ENCODE data around the gene CAMTA1. TPM values are rescaled to one million over a fixed set of nuclear protein-coding genes. Genes with fewer than 3 reads are reported as not detected.

The CAMTA1 gene
- polyA plus RNA-seq, 3 donors: 81.9 to 89.8 (median 88.0) TPM

- no peak for DNase-seq (ENCODE audit: extremely low read depth in 1 of 11, low read depth in 9 of 11, low spot score in 4 of 11)
These were observed 751.0 kb downstream of the CAMTA1 start for GRCh38 chr1:7535934-7536878.

- peak in 7 of 11 donors; percentile 54 to 81 (median 70) for DNase-seq (ENCODE audit: extremely low read depth in 1 of 11, low read depth in 9 of 11, low spot score in 4 of 11)
These were observed 751.8 kb downstream of the CAMTA1 start for GRCh38 chr1:7536891-7537591.

DNA sequence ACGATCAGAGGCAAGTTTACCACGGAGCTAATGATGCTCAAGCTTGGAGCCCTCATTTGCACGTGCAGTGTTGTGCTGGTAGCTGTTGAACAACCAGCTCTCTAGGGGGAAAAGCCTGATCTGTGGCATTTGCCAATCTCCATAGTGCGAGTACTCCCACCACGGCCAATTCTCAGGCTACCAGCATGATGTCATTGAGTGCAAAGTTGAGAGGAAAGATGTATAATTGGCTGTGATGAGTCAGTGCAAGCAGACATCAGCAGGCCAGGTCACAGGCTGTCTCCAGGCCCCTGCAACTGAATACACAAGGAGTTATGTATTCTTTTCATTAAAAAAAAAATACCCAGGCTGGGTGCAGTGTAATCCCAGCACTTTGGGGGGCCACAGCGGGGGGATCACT, 752.8 kb downstream of the CAMTA1 start:
- no peak for DNase-seq (ENCODE audit: extremely low read depth in 1 of 11, low read depth in 9 of 11, low spot score in 4 of 11)

DNA sequence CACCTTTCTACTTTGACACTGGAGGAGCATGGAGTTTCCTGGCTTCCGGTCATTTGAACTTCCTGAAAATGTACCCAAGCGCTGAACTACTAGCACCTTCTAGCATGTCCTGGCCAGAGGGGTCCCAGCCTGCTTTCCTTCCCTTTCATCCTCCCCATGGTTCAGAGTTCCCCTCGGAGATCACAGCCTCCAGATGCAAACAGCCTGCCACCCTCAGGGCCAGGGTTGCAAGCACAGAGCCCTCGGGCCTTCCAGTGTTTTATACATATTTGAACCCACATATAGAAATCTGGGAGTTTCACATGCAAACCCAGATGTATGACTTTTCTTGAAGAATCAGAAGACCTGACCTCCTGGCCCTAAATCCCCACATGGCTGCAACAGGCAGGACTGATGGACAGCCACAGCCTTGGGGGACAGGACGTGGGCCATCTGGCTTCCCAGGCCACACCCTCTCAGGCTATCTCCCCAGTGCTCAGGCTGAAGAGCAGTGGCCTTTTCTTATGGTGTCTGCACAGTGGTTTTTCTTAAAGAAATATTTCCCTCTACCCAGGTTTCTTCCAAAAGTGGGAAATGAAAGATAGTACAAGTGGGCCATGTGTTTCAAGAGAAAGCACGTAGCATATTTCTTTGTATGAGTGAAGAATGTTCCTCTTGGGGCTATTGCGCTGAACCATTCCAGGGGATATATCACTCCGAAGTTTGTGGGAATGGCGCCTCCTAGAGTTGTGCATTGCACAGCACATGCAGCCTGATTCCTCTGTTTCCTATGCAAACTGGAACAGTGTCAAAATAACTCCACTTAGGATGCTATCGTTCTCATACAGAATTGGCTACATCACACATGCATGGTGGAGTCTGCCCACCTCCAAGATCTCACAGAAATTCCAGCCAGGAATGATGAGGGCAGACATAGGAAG, 753.9 kb downstream of the CAMTA1 start:
- DNase-seq (ENCODE audit: extremely low read depth in 1 of 11, low read depth in 9 of 11, low spot score in 4 of 11): no peak

DNA sequence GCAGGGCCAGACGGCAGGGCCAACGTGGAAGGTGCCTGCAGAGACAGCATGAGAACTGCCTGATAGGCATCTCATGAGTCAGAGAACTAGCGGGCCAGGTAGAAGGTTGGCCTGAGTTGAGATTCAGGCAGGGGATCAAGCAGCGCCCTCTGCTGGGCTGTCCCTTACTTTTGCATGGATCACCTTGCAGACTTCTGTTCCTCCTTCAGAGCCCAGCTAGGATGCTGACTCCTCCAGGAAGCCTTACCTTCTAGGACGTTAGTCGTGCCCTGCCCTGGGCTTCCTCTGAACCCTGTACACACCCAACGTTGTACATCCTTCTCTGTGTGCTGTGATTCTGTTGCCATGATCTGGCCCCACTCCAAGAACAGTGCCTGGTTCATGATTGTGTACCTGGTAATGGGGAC, 754.5 kb downstream of the CAMTA1 start:
- DNase-seq (ENCODE audit: extremely low read depth in 1 of 11, low read depth in 9 of 11, low spot score in 4 of 11): no peak

GRCh38 chr1:7540816-7541215, 755.6 kb downstream of the CAMTA1 start:
- DNase-seq (ENCODE audit: extremely low read depth in 1 of 11, low read depth in 9 of 11, low spot score in 4 of 11): no peak

GRCh38 chr1:7541629-7542028, 756.4 kb downstream of the CAMTA1 start:
- no peak for DNase-seq (ENCODE audit: extremely low read depth in 1 of 11, low read depth in 9 of 11, low spot score in 4 of 11)

GRCh38 chr1:7543718-7544090, 758.5 kb downstream of the CAMTA1 start:
- no peak for DNase-seq (ENCODE audit: extremely low read depth in 1 of 11, low read depth in 9 of 11, low spot score in 4 of 11)

- no peak for DNase-seq (ENCODE audit: extremely low read depth in 1 of 11, low read depth in 9 of 11, low spot score in 4 of 11)
These were observed 764.3 kb downstream of the CAMTA1 start for GRCh38 chr1:7549277-7550161.

GRCh38 chr1:7550261-7550865, 765.1 kb downstream of the CAMTA1 start:
- DNase-seq (ENCODE audit: extremely low read depth in 1 of 11, low read depth in 9 of 11, low spot score in 4 of 11): no peak

- no peak for DNase-seq (ENCODE audit: extremely low read depth in 1 of 11, low read depth in 9 of 11, low spot score in 4 of 11)
These were observed 765.7 kb downstream of the CAMTA1 start for GRCh38 chr1:7550981-7551380.

- no peak for DNase-seq (ENCODE audit: extremely low read depth in 1 of 11, low read depth in 9 of 11, low spot score in 4 of 11)
These were observed 766.2 kb downstream of the CAMTA1 start for GRCh38 chr1:7551442-7551841.

DNA sequence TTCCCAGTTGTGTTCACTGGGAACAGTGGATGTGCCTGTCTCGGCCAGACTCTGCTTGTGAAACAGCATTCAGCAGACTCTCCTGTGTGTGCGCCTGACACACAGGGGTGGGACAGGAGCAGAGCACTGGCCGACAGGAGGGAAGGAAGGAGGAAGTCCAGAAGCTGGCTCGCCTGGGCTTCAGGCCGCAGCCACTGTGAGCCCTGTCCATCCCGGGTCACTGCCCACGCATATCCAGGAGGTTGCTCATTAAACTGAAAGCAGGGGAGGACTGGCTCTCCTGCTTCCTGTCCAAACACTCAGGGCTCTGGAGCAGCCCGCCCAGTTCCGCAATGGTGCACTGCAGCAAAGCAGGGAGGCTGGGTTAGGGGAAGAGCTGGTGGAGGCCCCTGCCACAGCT, 767.1 kb downstream of the CAMTA1 start:
- DNase-seq (ENCODE audit: extremely low read depth in 1 of 11, low read depth in 9 of 11, low spot score in 4 of 11): peak in 2 of 11 donors; percentile 61 to 68

GRCh38 chr1:7553042-7553690, 767.9 kb downstream of the CAMTA1 start:
- DNase-seq (ENCODE audit: extremely low read depth in 1 of 11, low read depth in 9 of 11, low spot score in 4 of 11): no peak

DNA sequence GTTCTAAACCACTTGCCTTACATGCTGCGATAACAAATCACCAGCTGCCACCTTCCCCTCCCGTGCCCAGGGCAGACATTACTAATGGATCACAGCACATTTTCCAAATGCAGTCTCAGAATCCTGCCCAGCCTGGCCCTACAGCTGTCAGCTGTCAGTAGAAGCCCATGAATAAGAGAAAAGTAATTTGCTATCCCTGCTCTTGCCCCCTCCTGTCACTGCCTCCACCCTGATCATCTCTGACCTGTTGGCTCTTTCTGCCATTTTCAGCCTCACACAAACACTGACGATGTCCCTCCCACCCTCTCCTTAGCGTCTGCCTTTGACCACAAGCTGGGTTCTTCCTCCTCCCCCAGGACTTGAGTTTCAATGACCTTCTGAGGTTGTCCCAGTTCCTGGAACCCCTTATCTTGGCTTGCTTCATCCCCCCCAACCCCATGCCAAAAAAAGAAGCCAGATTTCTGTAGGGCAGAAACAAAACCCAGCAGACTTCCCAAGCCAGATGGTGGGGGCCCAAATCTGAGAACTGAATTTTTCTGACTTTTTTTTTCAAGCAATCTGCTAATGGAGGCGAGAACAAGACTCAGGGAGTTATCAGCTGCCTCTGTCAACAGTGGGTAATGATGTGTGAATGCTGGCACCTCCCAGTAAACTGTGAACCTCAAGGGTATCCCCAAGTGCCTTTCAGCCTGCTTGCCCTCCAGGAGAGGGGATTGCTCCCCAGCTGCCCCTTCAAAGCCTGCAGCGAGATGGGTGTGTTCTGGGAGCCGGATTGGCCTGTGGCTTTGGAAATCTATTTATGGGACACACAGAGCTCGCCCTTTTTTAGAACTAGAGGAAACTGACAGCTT, 769.4 kb downstream of the CAMTA1 start:
- no peak for DNase-seq (ENCODE audit: extremely low read depth in 1 of 11, low read depth in 9 of 11, low spot score in 4 of 11)

- DNase-seq (ENCODE audit: extremely low read depth in 1 of 11, low read depth in 9 of 11, low spot score in 4 of 11): no peak
These were observed 770.3 kb downstream of the CAMTA1 start for GRCh38 chr1:7555391-7556185.
